ACHN (cell line): ENCODE data around the gene DBH.

Source experiments
- DNase-seq: peaks from one replicate; pipeline ENCODE4 v3.0.0-alpha.2; 2015
- in situ Hi-C: cut with HindIII; loops from 2 replicates; pipeline ENCODE4 v1.10.0; 2017; ENCODE audit warnings: low sequenced_read_pairs, low pct_ligation_motif_present, low pct_unique_long_range_greater_than_20kb

Gene DBH

GRCh38 chr9:133638711-133639110 lies 2.5 kb downstream of the DBH start:
- in situ Hi-C loops, result no loop called here

DNA sequence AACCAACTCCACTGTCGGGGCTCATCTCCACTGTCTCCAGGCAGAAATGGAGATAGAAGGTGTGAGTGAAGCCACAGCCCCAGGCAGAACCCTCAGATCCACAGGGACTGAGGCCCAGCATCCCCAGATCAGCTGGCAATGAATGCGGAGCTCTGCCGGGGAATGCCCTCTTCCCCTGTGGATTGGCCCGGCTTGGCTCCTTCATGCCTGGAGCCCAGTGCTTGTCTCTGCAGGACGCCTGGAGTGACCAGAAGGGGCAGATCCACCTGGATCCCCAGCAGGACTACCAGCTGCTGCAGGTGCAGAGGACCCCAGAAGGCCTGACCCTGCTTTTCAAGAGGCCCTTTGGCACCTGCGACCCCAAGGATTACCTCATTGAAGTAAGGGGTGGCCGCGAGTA lies 3.5 kb downstream of the DBH start:
- in situ Hi-C loops, result no loop called here
- DNase-seq, result no peak

More at GRCh38 chr9:133638711-133639110, 2.5 kb downstream of the DBH start:
- DNase-seq, result no peak

GRCh38 chr9:133640160-133640559 lies 4.0 kb downstream of the DBH start:
- in situ Hi-C loops, result no loop called here

DNA sequence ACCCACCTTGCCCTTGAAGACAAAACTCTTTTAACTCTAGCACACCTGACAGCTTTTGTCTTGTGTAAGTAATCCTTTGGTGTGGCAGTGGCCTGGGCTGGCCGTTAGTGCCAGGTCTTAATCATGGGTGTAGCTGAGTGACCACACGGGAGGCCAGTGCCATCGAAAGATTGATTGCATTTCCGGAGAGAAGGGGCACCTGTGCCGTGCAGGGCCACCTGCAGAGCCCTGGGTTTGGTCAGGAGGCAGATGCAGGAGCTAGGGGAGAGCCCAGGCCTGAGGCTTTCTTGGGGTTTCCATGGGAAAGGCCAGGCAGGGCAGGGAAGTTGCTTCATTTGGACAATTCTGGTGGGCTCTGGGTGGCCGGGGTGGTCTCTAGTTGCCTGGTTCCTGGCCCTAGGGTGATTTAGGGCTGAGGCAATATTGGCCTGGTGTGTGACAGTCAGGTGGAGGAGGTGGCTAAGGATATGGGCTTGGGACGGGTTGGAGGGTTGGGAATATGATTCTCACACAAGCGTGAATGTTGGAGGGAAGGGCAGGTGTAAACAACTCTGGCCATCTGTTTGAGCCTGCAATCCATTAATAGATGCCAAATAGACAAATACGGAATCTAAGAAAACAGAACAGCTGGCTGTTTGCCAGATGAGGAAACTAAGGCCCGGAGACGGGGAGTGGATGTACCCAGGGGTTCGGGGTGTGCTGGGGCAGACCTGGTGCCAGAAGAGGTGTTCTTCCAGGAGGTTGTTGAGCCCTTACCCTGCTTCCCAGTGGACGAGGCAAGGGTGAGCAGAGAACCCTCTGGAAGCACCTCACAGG lies 4.6 kb downstream of the DBH start:
- DNase-seq, result no peak
- in situ Hi-C loops, result no loop called here

More at GRCh38 chr9:133640160-133640559, 4.0 kb downstream of the DBH start:
- DNase-seq, result no peak

- in situ Hi-C loops, result no loop called here
- no peak for DNase-seq
Observed at GRCh38 chr9:133641396-133641655, 5.2 kb downstream of the DBH start.

GRCh38 chr9:133641861-133642595 lies 5.9 kb downstream of the DBH start:
- in situ Hi-C loops, result no loop called here
- DNase-seq, result no peak

DNA sequence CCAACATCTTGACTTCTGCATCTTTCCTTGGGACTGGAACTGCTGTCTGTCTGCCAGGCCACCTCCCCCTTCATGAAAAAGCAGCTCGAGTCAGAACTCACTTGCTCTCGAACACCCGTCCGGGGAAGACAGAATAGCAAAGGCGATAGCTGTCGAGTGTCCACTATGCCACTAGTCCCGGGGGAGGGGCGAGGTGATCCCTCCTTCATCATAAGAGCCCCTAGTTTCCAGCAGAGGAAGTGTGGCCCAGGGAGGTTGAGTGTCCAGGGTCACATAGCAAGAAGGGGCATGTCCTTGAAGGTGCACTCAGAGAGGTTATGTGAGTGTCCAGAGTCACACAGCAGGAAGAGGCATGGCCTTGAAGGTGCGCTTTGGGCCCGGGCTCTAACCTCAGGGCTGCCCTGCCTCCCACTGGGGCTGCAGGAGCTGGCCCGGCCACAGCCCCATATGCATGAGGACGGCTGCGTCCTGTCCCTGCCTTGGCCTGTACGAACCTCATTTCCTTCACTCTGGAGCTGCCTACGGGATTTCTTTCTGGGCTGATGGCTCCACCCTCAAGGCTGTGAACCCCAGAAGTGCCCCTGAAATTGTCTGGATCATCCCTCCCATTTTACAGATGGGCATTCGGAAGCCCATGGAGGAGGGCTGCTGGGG lies 6.7 kb downstream of the DBH start:
- no peak for DNase-seq
- in situ Hi-C loops, result no loop called here

- in situ Hi-C loops, result no loop called here
- DNase-seq, result no peak
Observed at GRCh38 chr9:133643362-133643755, 7.2 kb downstream of the DBH start.

DNA sequence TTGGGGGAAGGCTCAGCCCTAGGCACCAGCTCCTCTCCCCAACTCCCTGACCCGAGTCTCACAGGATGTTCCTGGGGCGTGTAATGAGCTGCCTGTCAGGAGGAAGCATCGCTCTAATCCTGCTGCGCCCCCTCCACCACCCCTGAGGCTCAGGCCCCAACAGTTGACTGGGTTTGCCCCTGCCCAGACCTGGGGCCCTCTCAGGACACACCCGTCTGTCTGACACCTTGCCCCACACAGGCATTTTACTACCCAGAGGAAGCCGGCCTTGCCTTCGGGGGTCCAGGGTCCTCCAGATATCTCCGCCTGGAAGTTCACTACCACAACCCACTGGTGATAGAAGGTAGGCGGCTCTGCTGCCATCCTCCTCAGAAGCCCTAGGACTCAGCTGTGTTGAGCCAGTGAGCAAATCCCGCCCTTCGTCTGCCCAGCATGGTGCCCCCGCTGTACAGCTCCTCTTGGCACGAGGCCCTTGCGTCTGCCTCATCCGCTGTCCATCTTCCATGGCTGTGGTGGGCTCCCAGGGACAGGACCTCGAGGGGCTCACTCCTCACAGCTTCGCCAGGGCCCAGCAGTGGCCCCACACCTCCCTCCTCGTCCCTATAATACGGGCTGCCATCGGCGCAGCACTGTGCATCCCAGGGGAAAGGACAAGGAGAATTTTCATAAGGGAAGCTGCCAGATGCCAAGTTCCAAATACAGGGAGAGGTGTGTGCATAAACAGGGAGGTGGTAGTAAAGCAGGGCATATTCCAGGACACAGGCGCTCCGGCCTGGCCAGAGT lies 8.0 kb downstream of the DBH start:
- in situ Hi-C loops, result no loop called here
- no peak for DNase-seq

DNA sequence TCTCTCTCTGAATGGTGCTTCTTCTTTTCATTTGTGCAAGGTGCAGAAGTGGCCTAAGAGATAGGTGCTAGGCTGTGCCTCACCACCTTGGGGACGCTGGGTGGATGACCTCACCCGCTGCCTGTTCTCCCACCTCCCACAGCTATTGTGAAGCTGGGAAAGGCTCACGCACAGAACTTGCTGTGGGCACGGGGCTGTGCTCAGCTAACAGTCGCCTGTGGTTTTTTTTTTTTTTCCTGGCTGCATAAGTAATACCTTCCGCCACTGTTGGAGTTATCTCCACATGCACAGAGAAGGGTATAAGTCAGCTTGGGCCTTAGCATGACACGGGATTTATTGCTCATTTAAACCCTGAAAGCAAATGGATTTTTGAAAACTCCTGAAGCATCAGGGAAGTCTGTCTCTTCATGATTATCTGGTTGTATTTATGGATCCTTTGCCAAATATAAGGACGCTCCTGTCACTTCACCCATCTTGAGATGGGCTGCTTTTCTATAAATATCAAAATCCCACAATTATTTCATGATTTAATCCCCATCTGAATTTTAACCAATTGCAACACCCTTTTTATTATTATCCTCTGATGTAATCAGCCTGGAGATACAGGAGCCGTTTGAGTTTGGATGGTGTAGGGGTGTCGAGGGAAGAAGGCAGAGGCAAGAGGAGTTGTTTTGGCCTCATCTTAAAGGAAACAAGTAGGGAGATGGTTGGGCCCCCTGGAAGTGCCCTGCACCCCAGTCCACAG lies 9.0 kb downstream of the DBH start:
- in situ Hi-C loops, result no loop called here
- DNase-seq, result no peak

GRCh38 chr9:133647148-133647547 lies 11.0 kb downstream of the DBH start:
- in situ Hi-C loops, result no loop called here
- no peak for DNase-seq

- DNase-seq, result no peak
- in situ Hi-C loops, result no loop called here
Observed at GRCh38 chr9:133647765-133648469, 11.8 kb downstream of the DBH start.

DNA sequence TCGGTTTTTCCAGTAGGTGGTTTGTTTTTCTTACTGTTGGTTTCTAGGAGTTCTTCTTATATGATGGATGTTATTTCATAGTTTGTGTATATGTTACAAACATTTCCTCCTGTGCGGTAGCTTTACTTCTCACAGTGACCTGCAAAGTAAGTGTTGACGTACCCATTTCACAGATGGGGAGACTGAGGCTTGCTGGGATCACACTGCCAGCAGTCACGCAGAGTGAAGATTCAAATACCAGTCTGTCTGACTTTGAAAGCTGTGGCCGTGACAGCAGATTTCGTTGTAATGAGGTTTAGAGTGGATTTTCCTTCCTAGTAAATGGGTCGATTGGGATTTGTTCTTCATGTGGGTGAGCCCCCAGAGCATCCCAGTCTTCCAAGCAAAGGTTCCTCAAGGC lies 13.0 kb downstream of the DBH start:
- in situ Hi-C loops, result no loop called here
- no peak for DNase-seq

GRCh38 chr9:133650026-133650425 lies 13.9 kb downstream of the DBH start:
- in situ Hi-C loops, result no loop called here
- DNase-seq, result no peak

GRCh38 chr9:133653638-133654037 lies 17.5 kb downstream of the DBH start:
- no peak for DNase-seq
- in situ Hi-C loops, result no loop called here

DNA sequence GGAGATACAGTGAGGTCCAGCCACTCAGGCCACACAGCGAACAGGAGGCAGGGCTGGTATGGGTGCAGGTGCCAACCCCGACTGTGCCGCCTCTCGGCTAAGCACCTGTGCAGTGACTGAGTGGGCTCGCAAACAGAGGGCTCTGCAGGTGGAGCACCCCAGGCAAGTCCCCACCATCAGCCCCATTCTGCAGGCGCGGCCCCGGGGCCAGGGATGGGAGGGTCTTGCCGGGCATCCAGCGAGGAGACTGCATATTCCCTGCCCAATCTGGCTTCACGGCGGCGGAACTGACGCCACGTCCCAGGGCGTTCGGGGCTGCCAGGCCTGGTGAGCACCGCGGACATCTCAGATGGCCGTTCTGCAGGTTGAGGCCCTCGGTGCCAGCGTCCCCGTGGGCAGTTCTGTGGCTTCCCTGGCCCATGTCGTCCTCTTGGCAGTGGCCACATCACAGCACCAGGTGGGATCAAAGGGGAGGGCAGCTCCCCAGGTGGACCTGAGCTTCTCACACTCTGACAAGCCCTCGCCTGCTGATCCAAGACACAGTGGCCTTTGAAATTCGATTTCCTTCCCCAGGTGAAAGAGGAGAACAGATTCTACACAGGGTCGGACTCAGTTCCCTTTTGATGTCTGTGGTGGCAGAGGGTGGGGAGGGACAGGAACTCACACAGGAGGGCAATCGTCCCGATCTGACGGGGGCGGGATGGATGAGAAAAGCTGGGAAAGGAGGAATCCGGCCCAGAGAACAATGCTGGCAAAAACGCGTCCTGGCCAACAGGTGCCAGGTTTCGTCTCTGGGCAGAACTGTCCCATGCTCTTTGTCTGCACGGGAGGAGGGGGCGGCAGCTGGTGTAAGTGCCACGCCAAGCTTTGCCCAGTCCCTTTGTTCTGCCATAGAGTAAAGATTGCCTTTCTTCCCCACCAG lies 18.8 kb downstream of the DBH start:
- in situ Hi-C loops, result no loop called here
- no peak for DNase-seq

GRCh38 chr9:133655701-133656100 lies 19.5 kb downstream of the DBH start:
- no peak for DNase-seq
- in situ Hi-C loops, result no loop called here
